ENCODE measurements around the gene SAFB2. TPM values are rescaled to one million over a fixed set of nuclear protein-coding genes. Genes with fewer than 3 reads are reported as not detected.

The SAFB2 gene
- total RNA-seq, 1 donor from 2014 or later = 40.5 TPM

GRCh38 chr19:5654931-5655330 lies 32.4 kb upstream of the SAFB2 start:
- no peaks in the 10 kb centered on the region for H3K9me3 ChIP-seq (replicated peaks)
- no peak for TF ChIP-seq CTCF (IDR thresholded peaks at IDR 0.05; ENCODE audit: borderline replicate concordance)
- no peak overlapping the region for H3K4me3 ChIP-seq
- H3K27ac ChIP-seq (replicated peaks) = no peak overlapping the region
- H3K27me3 ChIP-seq (ENCODE audit: low read depth) = no peaks in the 10 kb centered on the region
- H3K36me3 ChIP-seq = peaks cover 100% of the 10 kb centered on the region
- H3K4me1 ChIP-seq = no peaks in the 10 kb centered on the region
- intact Hi-C loops (cut with micrococcal nuclease) = no loop called here
- DNase-seq = no peak

- Histone ChIP-seq H3K36me3 (peaks cover 92% of the 10 kb centered on the region), H3K4me1 (no peaks in the 10 kb centered on the region), H3K9me3 (replicated peaks) (no peaks in the 10 kb centered on the region), H3K4me3 (no peak overlapping the region), H3K27me3 (ENCODE audit: low read depth) (no peaks in the 10 kb centered on the region), H3K27ac (replicated peaks) (no peak overlapping the region)
- intact Hi-C loops (cut with micrococcal nuclease) = no loop called here
- no peak for DNase-seq
- TF ChIP-seq CTCF (IDR thresholded peaks at IDR 0.05; ENCODE audit: borderline replicate concordance) = no peak
Observed at GRCh38 chr19:5652261-5652660, 29.7 kb upstream of the SAFB2 start.

GRCh38 chr19:5651361-5651760 lies 28.8 kb upstream of the SAFB2 start:
- no peak overlapping the region for H3K27ac ChIP-seq (replicated peaks)
- no peaks in the 10 kb centered on the region for H3K9me3 ChIP-seq (replicated peaks)
- no peaks in the 10 kb centered on the region for H3K27me3 ChIP-seq (ENCODE audit: low read depth)
- intact Hi-C loops (cut with micrococcal nuclease) = no loop called here
- no peak for DNase-seq
- H3K4me1 ChIP-seq = no peaks in the 10 kb centered on the region
- no peak for TF ChIP-seq CTCF (IDR thresholded peaks at IDR 0.05; ENCODE audit: borderline replicate concordance)
- no peak overlapping the region for H3K4me3 ChIP-seq
- H3K36me3 ChIP-seq = peaks cover 92% of the 10 kb centered on the region

GRCh38 chr19:5648464-5648863 lies 25.9 kb upstream of the SAFB2 start:
- intact Hi-C loops (cut with micrococcal nuclease) = no loop called here
- H3K4me1 ChIP-seq = no peaks in the 10 kb centered on the region
- no peak for TF ChIP-seq CTCF (IDR thresholded peaks at IDR 0.05; ENCODE audit: borderline replicate concordance)
- no peak overlapping the region for H3K4me3 ChIP-seq
- no peak overlapping the region for H3K27ac ChIP-seq (replicated peaks)
- H3K27me3 ChIP-seq (ENCODE audit: low read depth) = no peaks in the 10 kb centered on the region
- H3K9me3 ChIP-seq (replicated peaks) = no peaks in the 10 kb centered on the region
- H3K36me3 ChIP-seq = peaks cover 92% of the 10 kb centered on the region
- no peak for DNase-seq

- H3K36me3 ChIP-seq = peaks cover 92% of the 10 kb centered on the region
- no peak overlapping the region for H3K27ac ChIP-seq (replicated peaks)
- no peak for TF ChIP-seq CTCF (IDR thresholded peaks at IDR 0.05; ENCODE audit: borderline replicate concordance)
- intact Hi-C loops (cut with micrococcal nuclease) = no loop called here
- H3K4me1 ChIP-seq = no peaks in the 10 kb centered on the region
- no peak overlapping the region for H3K4me3 ChIP-seq
- H3K27me3 ChIP-seq (ENCODE audit: low read depth) = no peaks in the 10 kb centered on the region
- H3K9me3 ChIP-seq (replicated peaks) = no peaks in the 10 kb centered on the region
- DNase-seq = no peak
Observed at GRCh38 chr19:5646703-5647102, 24.1 kb upstream of the SAFB2 start.

- H3K9me3 ChIP-seq (replicated peaks) = no peaks in the 10 kb centered on the region
- TF ChIP-seq CTCF (IDR thresholded peaks at IDR 0.05; ENCODE audit: borderline replicate concordance) = no peak
- H3K36me3 ChIP-seq = peaks cover 83% of the 10 kb centered on the region
- no peak overlapping the region for H3K4me3 ChIP-seq
- no peaks in the 10 kb centered on the region for H3K4me1 ChIP-seq
- intact Hi-C loops (cut with micrococcal nuclease) = no loop called here
- no peak for DNase-seq
- H3K27me3 ChIP-seq (ENCODE audit: low read depth) = no peaks in the 10 kb centered on the region
- H3K27ac ChIP-seq (replicated peaks) = no peak overlapping the region
Observed at GRCh38 chr19:5645409-5645808, 22.8 kb upstream of the SAFB2 start.

Data from left ventricle myocardium inferior (tissue), 1 donor.